GM12864 (cell line): Measurements from ENCODE around the gene CLCN1.

Experiments used
- DNase-seq: peaks from one replicate; pipeline ENCODE4 v3.0.0-alpha.2; 2011; ENCODE audit warnings: low read depth
- H3K4me3 ChIP-seq: 2 replicates; pipeline ENCODE4 v1.5.1; 2011; ENCODE audit warnings: mild to moderate bottlenecking, low read depth, low read length, control low read depth
- CTCF ChIP-seq: IDR thresholded peaks from 2 replicates; pipeline ENCODE4 v1.5.1; 2011; ENCODE audit warnings: low read depth, mild to moderate bottlenecking, moderate library complexity, low read length, control low read depth, inconsistent platforms; ENCODE audit errors: missing control alignments

Gene CLCN1

DNA sequence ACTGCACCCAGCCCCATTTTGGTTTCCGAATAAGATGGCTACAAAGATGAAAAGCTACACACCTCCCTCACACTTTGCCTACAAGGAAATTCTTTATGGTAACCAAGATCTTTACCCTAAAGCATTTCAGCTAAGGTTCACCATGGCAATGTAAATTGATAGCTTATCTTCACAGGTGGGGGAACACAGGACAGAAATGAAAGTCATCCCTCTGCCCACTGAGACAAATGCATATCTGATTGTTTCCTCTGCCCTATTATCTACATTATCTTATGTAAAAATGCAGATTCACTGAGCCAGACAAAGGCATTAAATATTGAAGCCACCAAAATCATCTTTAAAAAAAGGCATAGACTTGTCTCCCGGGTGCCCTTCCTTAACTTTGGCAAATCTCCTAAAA is 34.4 kb upstream of the CLCN1 start:
- no peak for TF ChIP-seq CTCF
- H3K4me3 ChIP-seq, result no peak overlapping the region
- no peak for DNase-seq

- DNase-seq, result no peak
- TF ChIP-seq CTCF, result no peak
- H3K4me3 ChIP-seq, result no peak overlapping the region
These were observed 33.8 kb upstream of the CLCN1 start for GRCh38 chr7:143282124-143282523.

DNA sequence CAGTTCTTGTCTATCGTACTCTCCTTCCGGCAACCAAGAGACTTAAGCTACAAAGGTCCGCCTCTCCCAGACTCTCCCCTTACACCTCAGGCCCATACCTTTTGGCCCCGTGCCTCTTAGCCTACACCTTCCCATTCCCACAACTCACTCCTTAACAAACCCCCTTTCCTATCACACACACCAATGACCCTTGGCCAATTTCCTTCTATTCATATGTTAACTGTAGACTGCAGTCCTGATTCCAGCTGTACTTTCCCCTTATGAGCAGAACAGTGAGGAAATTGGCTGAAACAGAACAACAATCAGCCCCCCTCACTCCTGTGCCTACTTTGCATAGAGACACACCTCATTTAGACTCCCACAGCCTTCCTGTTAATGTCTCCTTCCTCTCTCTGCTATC is 32.5 kb upstream of the CLCN1 start:
- no peak overlapping the region for H3K4me3 ChIP-seq
- DNase-seq, result no peak
- no peak for TF ChIP-seq CTCF

DNA sequence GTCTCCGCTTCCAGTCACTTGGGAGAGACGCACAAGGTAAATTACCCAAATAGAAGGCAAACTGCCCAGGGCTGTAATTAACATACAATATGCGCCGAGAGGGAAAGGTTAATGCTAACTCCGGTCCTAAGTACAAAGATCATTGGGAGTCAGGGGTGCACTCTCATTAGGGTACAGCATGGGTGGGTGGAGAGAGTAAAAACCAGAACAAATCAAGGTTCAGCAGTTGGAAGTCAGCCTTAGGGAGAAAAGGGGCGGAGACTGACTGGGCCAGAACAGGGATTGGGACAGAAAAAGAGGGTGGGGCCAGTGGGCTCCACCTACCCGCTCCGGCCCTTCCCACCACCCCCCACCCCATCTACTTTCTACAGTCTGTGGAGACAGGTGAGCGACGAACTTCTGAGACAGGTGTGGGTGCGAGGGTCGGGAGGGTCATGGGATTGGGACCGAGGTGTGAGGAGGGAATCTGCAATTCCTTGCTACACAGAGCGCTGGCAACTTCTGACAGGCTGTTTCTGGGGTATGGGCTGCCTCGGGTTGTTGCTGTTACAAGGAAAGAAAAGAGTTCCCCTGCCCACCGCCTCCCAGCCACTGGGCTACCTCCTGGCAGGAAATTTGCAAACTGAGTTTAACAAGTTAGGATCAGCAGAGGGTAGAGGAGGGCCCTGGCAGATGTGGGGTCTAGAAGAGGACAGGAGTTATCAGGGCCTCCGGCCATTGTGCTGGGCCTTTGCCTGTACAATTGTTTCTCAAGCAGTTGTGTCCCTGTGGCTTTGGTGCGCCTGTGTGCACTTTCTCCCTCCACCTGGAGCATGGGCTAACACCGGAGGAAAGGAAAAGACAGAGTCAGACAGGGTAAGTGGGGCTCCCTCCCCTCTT is 31.1 kb upstream of the CLCN1 start, which contains the start of gene TMEM139:
TMEM139 (plus strand) TSS at position 368 of the 879 bp plus-strand sequence. CDS start 1,000 bp downstream, outside the sequence.
- no peak for TF ChIP-seq CTCF
- no peak within 1 kb of the TSS for H3K4me3 ChIP-seq
- no peak for DNase-seq

DNA sequence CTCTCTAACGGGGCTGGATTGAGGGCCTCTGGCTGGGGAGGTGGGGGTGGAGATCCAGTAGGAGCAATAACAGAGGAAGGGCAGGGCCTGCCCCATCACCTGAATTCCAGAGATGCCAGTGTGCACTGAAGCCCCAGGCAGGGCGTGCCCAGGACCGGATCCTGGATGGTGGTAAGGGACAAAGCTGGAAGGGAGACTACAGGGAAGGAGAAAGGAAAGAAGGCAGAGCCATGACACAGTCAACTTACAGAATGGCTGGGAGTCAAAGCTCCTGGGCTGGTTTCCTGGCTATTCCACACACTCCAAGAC is 30.5 kb upstream of the CLCN1 start:
- DNase-seq, result no peak
- no peak overlapping the region for H3K4me3 ChIP-seq
- TF ChIP-seq CTCF, result no peak

DNA sequence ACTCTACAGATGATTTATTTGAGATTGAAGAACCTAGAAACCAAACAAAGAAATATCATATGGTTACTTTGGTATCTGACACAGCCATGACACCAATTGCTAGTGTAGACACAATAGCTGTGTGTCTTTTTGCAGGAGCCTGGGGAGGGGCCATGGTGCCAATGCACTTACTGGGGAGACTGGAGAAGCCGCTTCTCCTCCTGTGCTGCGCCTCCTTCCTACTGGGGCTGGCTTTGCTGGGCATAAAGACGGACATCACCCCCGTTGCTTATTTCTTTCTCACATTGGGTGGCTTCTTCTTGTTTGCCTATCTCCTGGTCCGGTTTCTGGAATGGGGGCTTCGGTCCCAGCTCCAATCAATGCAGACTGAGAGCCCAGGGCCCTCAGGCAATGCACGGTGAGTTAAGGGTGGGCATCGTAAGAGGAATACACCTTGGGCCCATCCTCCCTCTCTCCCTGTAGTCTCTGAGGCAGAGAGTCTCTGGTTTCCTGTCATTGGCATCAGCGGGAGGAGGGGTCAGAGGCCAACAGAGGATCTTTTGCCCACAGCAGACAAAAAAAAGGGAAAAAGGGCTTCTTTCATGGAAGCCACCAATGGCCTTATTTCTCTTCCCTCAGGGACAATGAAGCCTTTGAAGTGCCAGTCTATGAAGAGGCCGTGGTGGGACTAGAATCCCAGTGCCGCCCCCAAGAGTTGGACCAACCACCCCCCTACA is 29.9 kb upstream of the CLCN1 start:
- no peak for DNase-seq
- H3K4me3 ChIP-seq, result no peak overlapping the region
- no peak for TF ChIP-seq CTCF
